ENCODE results near the gene GPR107. TPM values are rescaled to one million over a fixed set of nuclear protein-coding genes. Genes with fewer than 3 reads are reported as not detected.

GPR107 gene
- total RNA-seq, 1 experiment from 2014 or later = 33.2 TPM

DNA sequence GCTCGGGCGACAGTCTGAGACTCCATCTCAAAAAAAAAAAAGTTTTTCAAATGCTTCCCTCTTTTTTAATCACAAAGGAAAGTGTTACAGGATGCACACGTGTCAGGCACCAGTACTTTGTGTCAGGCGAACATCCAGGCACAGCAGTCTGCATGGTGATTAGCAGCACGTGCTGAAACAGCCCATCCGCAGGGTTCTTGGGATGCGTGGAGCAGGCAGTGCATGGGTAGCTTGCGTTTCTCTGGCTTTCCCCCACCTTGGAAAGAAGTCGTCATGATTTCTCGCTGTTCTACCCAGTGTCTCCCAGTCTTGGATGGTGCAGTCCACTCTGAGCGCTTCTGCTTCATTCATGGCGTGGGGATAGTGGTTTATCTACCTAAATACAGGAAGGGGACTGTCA lies 35.4 kb downstream of the GPR107 start:
- TF ChIP-seq ZNF263 (CRISPR knock-in tag; IDR thresholded peaks at IDR 0.05; ENCODE audit: low read depth) (no peak), GRHL2 (CRISPR knock-in tag; IDR thresholded peaks at IDR 0.05; ENCODE audit: insufficient replicate concordance, severe bottlenecking) (no peak), CREM (CRISPR knock-in tag; IDR thresholded peaks at IDR 0.05) (no peak)
- ChIA-PET CTCF (no interaction called here), POLR2A (no interaction called here)
- no peak for ATAC-seq
- no peaks in the 10 kb centered on the region for H3K27me3 Mint-ChIP-seq (ENCODE audit: low read depth)
- no peaks in the 10 kb centered on the region for H3K4me1 Mint-ChIP-seq
- peaks cover 40% of the 10 kb centered on the region for H3K36me3 Mint-ChIP-seq
- H3K27ac Mint-ChIP-seq = no peak overlapping the region
- DNase-seq (ENCODE audit: low spot score) = no peak
- H3K4me3 Mint-ChIP-seq = no peak overlapping the region
- H3K9me3 Mint-ChIP-seq = peaks cover 3% of the 10 kb centered on the region; the same call in 1 of the 2 replicates

DNA sequence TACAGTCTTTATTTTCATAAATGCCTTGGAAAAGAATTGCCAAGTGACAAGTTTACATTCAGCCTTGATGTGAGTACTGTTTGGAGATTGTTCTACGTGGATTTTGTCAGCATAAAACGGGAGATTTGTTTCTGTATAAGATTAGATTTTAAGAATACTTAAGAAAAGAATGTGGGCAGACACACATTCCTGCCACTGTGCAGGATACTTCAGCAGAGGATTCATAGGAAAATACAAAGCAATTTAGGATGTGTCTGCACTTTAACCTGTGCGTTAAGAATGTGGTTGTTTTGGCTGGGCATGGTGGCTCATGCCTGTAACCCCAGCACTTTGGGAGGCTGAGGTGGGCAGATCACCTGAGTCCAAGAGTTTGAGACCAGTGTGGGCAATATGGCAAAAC lies 37.2 kb downstream of the GPR107 start:
- Mint-ChIP-seq H3K9me3 (peaks cover 3% of the 10 kb centered on the region; the same call in 1 of the 2 replicates), H3K36me3 (peaks cover 50% of the 10 kb centered on the region), H3K27ac (peak overlapping the region; percentile 16; the same call in 1 of the 2 replicates), H3K4me3 (no peak overlapping the region), H3K4me1 (no peaks in the 10 kb centered on the region), H3K27me3 (ENCODE audit: low read depth) (no peaks in the 10 kb centered on the region)
- no peak for ATAC-seq
- ChIA-PET POLR2A (no interaction called here), CTCF (no interaction called here)
- no peak for DNase-seq (ENCODE audit: low spot score)
- TF ChIP-seq, protein P1, sequence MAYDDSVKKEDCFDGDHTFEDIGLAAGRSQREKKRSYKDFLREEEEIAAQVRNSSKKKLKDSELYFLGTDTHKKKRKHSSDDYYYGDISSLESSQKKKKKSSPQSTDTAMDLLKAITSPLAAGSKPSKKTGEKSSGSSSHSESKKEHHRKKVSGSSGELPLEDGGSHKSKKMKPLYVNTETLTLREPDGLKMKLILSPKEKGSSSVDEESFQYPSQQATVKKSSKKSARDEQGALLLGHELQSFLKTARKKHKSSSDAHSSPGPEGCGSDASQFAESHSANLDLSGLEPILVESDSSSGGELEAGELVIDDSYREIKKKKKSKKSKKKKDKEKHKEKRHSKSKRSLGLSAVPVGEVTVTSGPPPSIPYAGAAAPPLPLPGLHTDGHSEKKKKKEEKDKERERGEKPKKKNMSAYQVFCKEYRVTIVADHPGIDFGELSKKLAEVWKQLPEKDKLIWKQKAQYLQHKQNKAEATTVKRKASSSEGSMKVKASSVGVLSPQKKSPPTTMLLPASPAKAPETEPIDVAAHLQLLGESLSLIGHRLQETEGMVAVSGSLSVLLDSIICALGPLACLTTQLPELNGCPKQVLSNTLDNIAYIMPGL (CRISPR knock-in tag; IDR thresholded peaks at IDR 0.05) = no peak
- TF ChIP-seq GABPB1 (CRISPR knock-in tag; IDR thresholded peaks at IDR 0.05) = no peak
- TF ChIP-seq CREM (CRISPR knock-in tag; IDR thresholded peaks at IDR 0.05) = no peak
- TF ChIP-seq ETV6 (CRISPR knock-in tag; IDR thresholded peaks at IDR 0.05) = no peak
- no peak for TF ChIP-seq ZNF396 (CRISPR knock-in tag; IDR thresholded peaks at IDR 0.05; ENCODE audit: borderline replicate concordance)
- TF ChIP-seq, protein P2, sequence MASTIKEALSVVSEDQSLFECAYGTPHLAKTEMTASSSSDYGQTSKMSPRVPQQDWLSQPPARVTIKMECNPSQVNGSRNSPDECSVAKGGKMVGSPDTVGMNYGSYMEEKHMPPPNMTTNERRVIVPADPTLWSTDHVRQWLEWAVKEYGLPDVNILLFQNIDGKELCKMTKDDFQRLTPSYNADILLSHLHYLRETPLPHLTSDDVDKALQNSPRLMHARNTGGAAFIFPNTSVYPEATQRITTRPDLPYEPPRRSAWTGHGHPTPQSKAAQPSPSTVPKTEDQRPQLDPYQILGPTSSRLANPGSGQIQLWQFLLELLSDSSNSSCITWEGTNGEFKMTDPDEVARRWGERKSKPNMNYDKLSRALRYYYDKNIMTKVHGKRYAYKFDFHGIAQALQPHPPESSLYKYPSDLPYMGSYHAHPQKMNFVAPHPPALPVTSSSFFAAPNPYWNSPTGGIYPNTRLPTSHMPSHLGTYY (CRISPR knock-in tag; IDR thresholded peaks at IDR 0.05) = no peak
- no peak for TF ChIP-seq OVOL2 (CRISPR knock-in tag; IDR thresholded peaks at IDR 0.05; ENCODE audit: borderline replicate concordance)
- TF ChIP-seq NR1H2 (CRISPR knock-in tag; IDR thresholded peaks at IDR 0.05) = no peak
- TF ChIP-seq, protein P3, sequence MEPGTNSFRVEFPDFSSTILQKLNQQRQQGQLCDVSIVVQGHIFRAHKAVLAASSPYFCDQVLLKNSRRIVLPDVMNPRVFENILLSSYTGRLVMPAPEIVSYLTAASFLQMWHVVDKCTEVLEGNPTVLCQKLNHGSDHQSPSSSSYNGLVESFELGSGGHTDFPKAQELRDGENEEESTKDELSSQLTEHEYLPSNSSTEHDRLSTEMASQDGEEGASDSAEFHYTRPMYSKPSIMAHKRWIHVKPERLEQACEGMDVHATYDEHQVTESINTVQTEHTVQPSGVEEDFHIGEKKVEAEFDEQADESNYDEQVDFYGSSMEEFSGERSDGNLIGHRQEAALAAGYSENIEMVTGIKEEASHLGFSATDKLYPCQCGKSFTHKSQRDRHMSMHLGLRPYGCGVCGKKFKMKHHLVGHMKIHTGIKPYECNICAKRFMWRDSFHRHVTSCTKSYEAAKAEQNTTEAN (CRISPR knock-in tag; IDR thresholded peaks at IDR 0.05) = no peak
- no peak for TF ChIP-seq ESRRA (CRISPR knock-in tag; IDR thresholded peaks at IDR 0.05; ENCODE audit: borderline replicate concordance)
- no peak for TF ChIP-seq NFATC4 (CRISPR knock-in tag; IDR thresholded peaks at IDR 0.05)
- TF ChIP-seq RELA (CRISPR knock-in tag; IDR thresholded peaks at IDR 0.05; ENCODE audit: borderline replicate concordance) = no peak

DNA sequence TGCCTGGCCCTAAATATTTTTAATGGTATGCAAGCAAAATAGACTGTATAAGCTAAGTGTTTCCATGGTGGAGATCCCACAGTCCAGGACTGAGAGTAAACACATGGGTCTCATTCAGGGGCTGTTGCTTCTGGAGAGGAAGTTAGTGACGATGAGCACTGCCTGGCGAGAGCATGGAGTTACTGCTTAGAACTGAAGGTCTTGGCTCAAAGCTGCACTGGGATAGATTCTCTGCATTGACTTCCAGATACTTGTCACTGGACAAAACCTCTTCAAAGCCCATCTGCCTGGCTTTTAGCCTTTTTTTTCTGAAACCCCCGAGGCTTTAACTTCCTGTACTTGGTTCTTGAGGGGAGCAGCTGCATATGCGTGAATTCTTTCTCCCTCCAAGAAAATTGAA lies 39.2 kb downstream of the GPR107 start:
- ChIA-PET CTCF (interaction anchor here (0.6 kb wide), 1 partner anchor 171 kb away, joined by 3 read pairs; no protein-coding TSS in a partner anchor), POLR2A (no interaction called here)
- H3K4me3 Mint-ChIP-seq = no peak overlapping the region
- ATAC-seq (no peak), DNase-seq (ENCODE audit: low spot score) (no peak)
- H3K36me3 Mint-ChIP-seq = peaks cover 60% of the 10 kb centered on the region
- no peak overlapping the region for H3K27ac Mint-ChIP-seq
- TF ChIP-seq SP1 (CRISPR knock-in tag; conservative IDR thresholded peaks at IDR 0.05) = no peak
- no peak for TF ChIP-seq ZNF232 (CRISPR knock-in tag; IDR thresholded peaks at IDR 0.05)
- no peak for TF ChIP-seq KAT7 (CRISPR knock-in tag; IDR thresholded peaks at IDR 0.05; ENCODE audit: borderline replicate concordance)
- TF ChIP-seq, protein P4, sequence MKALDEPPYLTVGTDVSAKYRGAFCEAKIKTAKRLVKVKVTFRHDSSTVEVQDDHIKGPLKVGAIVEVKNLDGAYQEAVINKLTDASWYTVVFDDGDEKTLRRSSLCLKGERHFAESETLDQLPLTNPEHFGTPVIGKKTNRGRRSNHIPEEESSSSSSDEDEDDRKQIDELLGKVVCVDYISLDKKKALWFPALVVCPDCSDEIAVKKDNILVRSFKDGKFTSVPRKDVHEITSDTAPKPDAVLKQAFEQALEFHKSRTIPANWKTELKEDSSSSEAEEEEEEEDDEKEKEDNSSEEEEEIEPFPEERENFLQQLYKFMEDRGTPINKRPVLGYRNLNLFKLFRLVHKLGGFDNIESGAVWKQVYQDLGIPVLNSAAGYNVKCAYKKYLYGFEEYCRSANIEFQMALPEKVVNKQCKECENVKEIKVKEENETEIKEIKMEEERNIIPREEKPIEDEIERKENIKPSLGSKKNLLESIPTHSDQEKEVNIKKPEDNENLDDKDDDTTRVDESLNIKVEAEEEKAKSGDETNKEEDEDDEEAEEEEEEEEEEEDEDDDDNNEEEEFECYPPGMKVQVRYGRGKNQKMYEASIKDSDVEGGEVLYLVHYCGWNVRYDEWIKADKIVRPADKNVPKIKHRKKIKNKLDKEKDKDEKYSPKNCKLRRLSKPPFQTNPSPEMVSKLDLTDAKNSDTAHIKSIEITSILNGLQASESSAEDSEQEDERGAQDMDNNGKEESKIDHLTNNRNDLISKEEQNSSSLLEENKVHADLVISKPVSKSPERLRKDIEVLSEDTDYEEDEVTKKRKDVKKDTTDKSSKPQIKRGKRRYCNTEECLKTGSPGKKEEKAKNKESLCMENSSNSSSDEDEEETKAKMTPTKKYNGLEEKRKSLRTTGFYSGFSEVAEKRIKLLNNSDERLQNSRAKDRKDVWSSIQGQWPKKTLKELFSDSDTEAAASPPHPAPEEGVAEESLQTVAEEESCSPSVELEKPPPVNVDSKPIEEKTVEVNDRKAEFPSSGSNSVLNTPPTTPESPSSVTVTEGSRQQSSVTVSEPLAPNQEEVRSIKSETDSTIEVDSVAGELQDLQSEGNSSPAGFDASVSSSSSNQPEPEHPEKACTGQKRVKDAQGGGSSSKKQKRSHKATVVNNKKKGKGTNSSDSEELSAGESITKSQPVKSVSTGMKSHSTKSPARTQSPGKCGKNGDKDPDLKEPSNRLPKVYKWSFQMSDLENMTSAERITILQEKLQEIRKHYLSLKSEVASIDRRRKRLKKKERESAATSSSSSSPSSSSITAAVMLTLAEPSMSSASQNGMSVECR (CRISPR knock-in tag; IDR thresholded peaks at IDR 0.05; ENCODE audit: borderline replicate concordance) = no peak
- TF ChIP-seq ZNF671 (CRISPR knock-in tag; IDR thresholded peaks at IDR 0.05) = no peak
- TF ChIP-seq, protein P5, sequence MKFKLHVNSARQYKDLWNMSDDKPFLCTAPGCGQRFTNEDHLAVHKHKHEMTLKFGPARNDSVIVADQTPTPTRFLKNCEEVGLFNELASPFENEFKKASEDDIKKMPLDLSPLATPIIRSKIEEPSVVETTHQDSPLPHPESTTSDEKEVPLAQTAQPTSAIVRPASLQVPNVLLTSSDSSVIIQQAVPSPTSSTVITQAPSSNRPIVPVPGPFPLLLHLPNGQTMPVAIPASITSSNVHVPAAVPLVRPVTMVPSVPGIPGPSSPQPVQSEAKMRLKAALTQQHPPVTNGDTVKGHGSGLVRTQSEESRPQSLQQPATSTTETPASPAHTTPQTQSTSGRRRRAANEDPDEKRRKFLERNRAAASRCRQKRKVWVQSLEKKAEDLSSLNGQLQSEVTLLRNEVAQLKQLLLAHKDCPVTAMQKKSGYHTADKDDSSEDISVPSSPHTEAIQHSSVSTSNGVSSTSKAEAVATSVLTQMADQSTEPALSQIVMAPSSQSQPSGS (CRISPR knock-in tag; IDR thresholded peaks at IDR 0.05; ENCODE audit: borderline replicate concordance, low read depth) = no peak
- no peak for TF ChIP-seq ESRRA (CRISPR knock-in tag; IDR thresholded peaks at IDR 0.05; ENCODE audit: borderline replicate concordance)
- H3K4me1 Mint-ChIP-seq = no peaks in the 10 kb centered on the region
- peaks cover 3% of the 10 kb centered on the region; the same call in 1 of the 2 replicates for H3K9me3 Mint-ChIP-seq
- H3K27me3 Mint-ChIP-seq (ENCODE audit: low read depth) = no peaks in the 10 kb centered on the region

Data from WTC11 (cell line).